ENCODE results near the gene CDK14. TPM values are rescaled to one million over a fixed set of nuclear protein-coding genes. Genes with fewer than 3 reads are reported as not detected.

The CDK14 gene
- polyA plus RNA-seq, 3 donors, result 1.7 to 2.5 (median 2.1) TPM

DNA sequence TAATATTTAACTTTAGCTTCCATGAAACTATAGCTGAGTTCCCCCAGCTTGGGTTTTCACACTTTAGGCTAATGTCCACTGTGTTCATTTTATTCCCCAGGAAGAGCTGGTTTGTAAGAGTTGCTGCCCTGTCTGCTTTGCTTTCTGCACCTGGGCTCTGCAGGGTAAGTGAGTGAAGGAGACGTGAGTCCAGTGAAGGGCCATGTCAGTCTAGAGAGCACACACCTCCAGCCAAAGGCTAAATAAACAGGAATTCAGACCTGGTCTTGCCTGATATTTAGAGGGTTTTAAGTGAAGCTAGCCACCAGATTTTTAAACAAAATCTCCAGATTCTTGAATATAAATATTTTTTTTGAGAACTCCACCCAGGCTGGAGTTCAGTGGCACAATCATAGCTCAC, 643.7 kb downstream of the CDK14 start:
- no peak overlapping the region for H3K4me3 Mint-ChIP-seq
- TF ChIP-seq, protein P1, sequence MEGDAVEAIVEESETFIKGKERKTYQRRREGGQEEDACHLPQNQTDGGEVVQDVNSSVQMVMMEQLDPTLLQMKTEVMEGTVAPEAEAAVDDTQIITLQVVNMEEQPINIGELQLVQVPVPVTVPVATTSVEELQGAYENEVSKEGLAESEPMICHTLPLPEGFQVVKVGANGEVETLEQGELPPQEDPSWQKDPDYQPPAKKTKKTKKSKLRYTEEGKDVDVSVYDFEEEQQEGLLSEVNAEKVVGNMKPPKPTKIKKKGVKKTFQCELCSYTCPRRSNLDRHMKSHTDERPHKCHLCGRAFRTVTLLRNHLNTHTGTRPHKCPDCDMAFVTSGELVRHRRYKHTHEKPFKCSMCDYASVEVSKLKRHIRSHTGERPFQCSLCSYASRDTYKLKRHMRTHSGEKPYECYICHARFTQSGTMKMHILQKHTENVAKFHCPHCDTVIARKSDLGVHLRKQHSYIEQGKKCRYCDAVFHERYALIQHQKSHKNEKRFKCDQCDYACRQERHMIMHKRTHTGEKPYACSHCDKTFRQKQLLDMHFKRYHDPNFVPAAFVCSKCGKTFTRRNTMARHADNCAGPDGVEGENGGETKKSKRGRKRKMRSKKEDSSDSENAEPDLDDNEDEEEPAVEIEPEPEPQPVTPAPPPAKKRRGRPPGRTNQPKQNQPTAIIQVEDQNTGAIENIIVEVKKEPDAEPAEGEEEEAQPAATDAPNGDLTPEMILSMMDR (IDR thresholded peaks at IDR 0.05), result no peak
- WGBS (ENCODE audit: insufficient coverage), result no CpG with 5 or more reads among the region's 1 CpG

DNA sequence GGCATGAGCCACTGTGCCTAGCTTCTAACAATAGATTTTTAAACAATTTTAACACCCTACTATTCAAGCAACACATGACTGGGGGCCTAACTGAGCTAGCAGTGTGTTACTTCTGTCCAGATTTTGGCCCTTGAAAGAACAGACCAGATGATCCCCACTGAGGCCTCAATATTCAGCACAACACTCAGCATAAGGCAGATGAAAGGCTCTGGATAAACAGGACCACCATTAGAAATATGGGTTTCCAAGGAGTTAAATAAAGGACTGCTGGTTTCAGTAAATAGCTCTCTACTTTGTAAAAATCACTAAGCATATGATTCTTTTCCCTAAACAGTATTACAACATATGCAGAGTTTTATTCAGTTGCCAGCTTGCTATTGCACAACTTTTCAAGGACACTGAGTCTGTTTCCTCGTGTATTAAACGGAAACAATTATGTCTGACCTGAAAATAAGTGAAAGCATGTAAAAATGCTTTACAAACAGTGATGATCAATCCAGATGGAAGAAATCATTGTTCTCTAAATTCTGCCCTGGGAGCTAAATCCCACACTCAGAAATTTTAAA, 644.3 kb downstream of the CDK14 start:
- Mint-ChIP-seq H3K9me3 (peaks cover 0 to 4% (median 0%) of the 10 kb centered on the region in 7 donors), H3K4me1 (peaks cover 28% of the 10 kb centered on the region), H3K4me3 (no peak overlapping the region), H3K36me3 (no peaks in the 10 kb centered on the region), H3K27ac (peak overlapping the region in 4 of 7 donors; percentile 15 to 60 (median 39)), H3K27me3 (ENCODE audit: low read depth in 3 of 3) (peaks cover 2 to 12% (median 4%) of the 10 kb centered on the region in 3 donors)
- Histone ChIP-seq H3K27me3 (ENCODE audit: control insufficient read depth in 2 of 2, insufficient read depth in 2 of 2, low read length in 2 of 2) (no peaks in the 10 kb centered on the region), H2AFZ (ENCODE audit: insufficient read depth, low read depth, low read length, poor library complexity, severe bottlenecking) (peak overlapping the region; percentile 8), H3K36me3 (replicated peaks in 1 of 2; ENCODE audit: control insufficient read depth in 1 of 2, insufficient read depth in 2 of 2, low read length in 2 of 2) (no peaks in the 10 kb centered on the region), H3K9me3 (replicated peaks in 1 of 2; ENCODE audit: control insufficient read depth in 1 of 2, insufficient read depth in 1 of 2, low read length in 2 of 2) (no peaks in the 10 kb centered on the region), H3K79me2 (ENCODE audit: insufficient read depth, low read length) (no peaks in the 10 kb centered on the region), H3K9ac (ENCODE audit: insufficient read depth, low read length, poor library complexity, severe bottlenecking) (no peak overlapping the region), H3K4me1 (ENCODE audit: control insufficient read depth in 1 of 2, insufficient read depth in 2 of 2, low read length in 2 of 2) (peaks cover 18 to 26% of the 10 kb centered on the region in 2 donors), H3K4me3 (replicated peaks in 1 of 3; ENCODE audit: low read depth in 2 of 3, low read length in 3 of 3) (no peak overlapping the region), H4K20me1 (ENCODE audit: insufficient read depth, low read length) (no peaks in the 10 kb centered on the region), H3K4me2 (replicated peaks; ENCODE audit: extremely low read depth, low read length, poor library complexity, severe bottlenecking) (peak overlapping the region; percentile 45), H3K27ac (ENCODE audit: low read depth in 1 of 2, low read length in 2 of 2) (peak overlapping the region in 1 of 2 donors; percentile 62)
- TF ChIP-seq, protein P1 (IDR thresholded peaks at IDR 0.05), result no peak
- intact Hi-C loops (cut with micrococcal nuclease), result no loop called here
- DNase-seq, result peak; percentile 15 to 44 (median 31)
- no CpG with 5 or more reads among the region's 2 CpGs for WGBS (ENCODE audit: insufficient coverage)

More for the DNA sequence above, 643.7 kb downstream of the CDK14 start:
- Histone ChIP-seq H3K27me3 (ENCODE audit: control insufficient read depth in 2 of 2, insufficient read depth in 2 of 2, low read length in 2 of 2) (no peaks in the 10 kb centered on the region), H3K4me1 (ENCODE audit: control insufficient read depth in 1 of 2, insufficient read depth in 2 of 2, low read length in 2 of 2) (peaks cover 18 to 26% of the 10 kb centered on the region in 2 donors), H3K36me3 (replicated peaks in 1 of 2; ENCODE audit: control insufficient read depth in 1 of 2, insufficient read depth in 2 of 2, low read length in 2 of 2) (no peaks in the 10 kb centered on the region), H3K9ac (ENCODE audit: insufficient read depth, low read length, poor library complexity, severe bottlenecking) (no peak overlapping the region), H2AFZ (ENCODE audit: insufficient read depth, low read depth, low read length, poor library complexity, severe bottlenecking) (peak overlapping the region; percentile 8), H3K79me2 (ENCODE audit: insufficient read depth, low read length) (no peaks in the 10 kb centered on the region), H3K9me3 (replicated peaks in 1 of 2; ENCODE audit: control insufficient read depth in 1 of 2, insufficient read depth in 1 of 2, low read length in 2 of 2) (no peaks in the 10 kb centered on the region), H3K27ac (ENCODE audit: low read depth in 1 of 2, low read length in 2 of 2) (peak overlapping the region in 1 of 2 donors; percentile 62), H3K4me3 (replicated peaks in 1 of 3; ENCODE audit: low read depth in 2 of 3, low read length in 3 of 3) (no peak overlapping the region), H4K20me1 (ENCODE audit: insufficient read depth, low read length) (no peaks in the 10 kb centered on the region), H3K4me2 (replicated peaks; ENCODE audit: extremely low read depth, low read length, poor library complexity, severe bottlenecking) (no peak overlapping the region)
- Mint-ChIP-seq H3K36me3 (no peaks in the 10 kb centered on the region), H3K27me3 (ENCODE audit: low read depth in 3 of 3) (peaks cover 2 to 12% (median 4%) of the 10 kb centered on the region in 3 donors), H3K4me1 (peaks cover 28% of the 10 kb centered on the region), H3K27ac (peak overlapping the region in 4 of 7 donors; percentile 8 to 60 (median 28)), H3K9me3 (peaks cover 0 to 4% (median 0%) of the 10 kb centered on the region in 7 donors)
- no peak for DNase-seq
- intact Hi-C loops (cut with micrococcal nuclease), result no loop called here
